Gastrocnemius medialis (tissue), 4 donors: ENCODE data around the gene CSTF2T. TPM values are rescaled to one million over a fixed set of nuclear protein-coding genes. Genes with fewer than 3 reads are reported as not detected.

Experiments used
- ATAC-seq, 2 donors: fragments of 150-250 bp; one replicate each; pipeline ENCODE4 v1.9.1; 2016
- DNase-seq, 2 donors: peaks; one replicate each; pipeline ENCODE4 v3.0.0-alpha.2; 2019
- H3K27ac ChIP-seq, 4 donors: fragments of 200-600 bp; sonication (generic); 1 replicate in 1 of 4; 2 replicates in 3 of 4; pipeline ENCODE4 v1.5.1; 2016 to 2018; ENCODE audit warnings: mild to moderate bottlenecking in 2 of 4, moderate library complexity in 1 of 4
- H3K27me3 ChIP-seq, 3 donors: fragments of 200-600 bp; sonication (generic) in 2 of 3; 1 replicate in 1 of 3; 2 replicates in 2 of 3; pipeline versions ENCODE4 v1.5.1 to v1.6.0; 2016 to 2019; ENCODE audit warnings: mild to moderate bottlenecking in 1 of 3, moderate library complexity in 1 of 3
- H3K36me3 ChIP-seq, 2 donors: fragments of 200-600 bp; sonication (generic) in 1 of 2; one replicate each; pipeline ENCODE4 v1.5.1; 2017 to 2018
- H3K4me1 ChIP-seq, 2 donors: fragments of 200-600 bp; sonication (generic) in 1 of 2; one replicate each; pipeline ENCODE4 v1.5.1; 2016 to 2017; ENCODE audit warnings: mild to moderate bottlenecking in 2 of 2
- H3K4me3 ChIP-seq, 4 donors: fragments of 200-600 bp; sonication (generic) in 3 of 4; 1 replicate in 1 of 4; 2 replicates in 3 of 4; pipeline ENCODE4 v1.5.1; 2016 to 2019; ENCODE audit warnings: mild to moderate bottlenecking in 2 of 4
- H3K9me3 ChIP-seq, 3 donors: fragments of 200-600 bp; sonication (generic) in 2 of 3; 1 replicate in 1 of 3; 2 replicates in 2 of 3; pipeline ENCODE4 v1.5.1; 2016 to 2019
- CTCF ChIP-seq, 5 experiments: fragments of 450-650 bp in 3 of 5; fragments of 200-600 bp in 2 of 5; sonication (generic) in 2 of 5; IDR thresholded peaks in 4 of 5; conservative IDR thresholded peaks in 1 of 5; 1 replicate in 4 of 5; 2 replicates in 1 of 5; pipeline ENCODE4 v1.5.1; 2016 to 2019; ENCODE audit warnings: antibody characterized with exemption in 5 of 5, mild to moderate bottlenecking in 3 of 5, moderate library complexity in 3 of 5
- POLR2A ChIP-seq, 2 donors: fragments of 450-650 bp; IDR thresholded peaks; one replicate each; pipeline ENCODE4 v1.6.1; 2017; ENCODE audit warnings: antibody characterized with exemption in 2 of 2, mild to moderate bottlenecking in 2 of 2, moderate library complexity in 2 of 2
- in situ Hi-C, 4 donors: fragments of 200-750 bp; cut with MboI; loops; one replicate each; pipeline versions ENCODE4 v1.15.0 to v1.8.0; 2017; ENCODE audit warnings: low sequenced_read_pairs in 4 of 4
- intact Hi-C: fragments of 100-400 bp; cut with DNase I; formaldehyde crosslinking; loops from one replicate; pipeline ENCODE4 v1.15.1; 2023; ENCODE audit warnings: low total_unique reads
- total RNA-seq, 4 donors: library from RNA; depleted of rRNA; stranded (reverse); fragments of >200 nt; gene quantifications; one replicate each; pipeline versions ENCODE4 v1.1.0 to v1.2.3, GENCODE V29; 2016

CSTF2T gene
- total RNA-seq, 4 donors from 2014 or later: 11.4 to 22.2 (median 16.3) TPM

GRCh38 chr10:51744235-51745000, 45.0 kb upstream of the CSTF2T start:
- Histone ChIP-seq H3K27me3 (no peaks in the 10 kb centered on the region), H3K9me3 (no peaks in the 10 kb centered on the region), H3K27ac (no peak overlapping the region), H3K4me3 (no peak overlapping the region), H3K36me3 (no peaks in the 10 kb centered on the region), H3K4me1 (no peaks in the 10 kb centered on the region)
- ATAC-seq (no peak), DNase-seq (no peak)
- TF ChIP-seq CTCF (IDR thresholded peaks at IDR 0.05 in 4 of 5, conservative IDR thresholded peaks at IDR 0.05 in 1 of 5) (no peak), POLR2A (IDR thresholded peaks at IDR 0.05) (no peak)
- in situ Hi-C loops: no loop called here
- intact Hi-C loops: no loop called here

- peak in 1 of 2 donors; percentile 30 for ATAC-seq
- no peaks in the 10 kb centered on the region for H3K27me3 ChIP-seq
- H3K4me1 ChIP-seq: no peaks in the 10 kb centered on the region
- no peak overlapping the region for H3K27ac ChIP-seq
- H3K4me3 ChIP-seq: no peak overlapping the region
- TF ChIP-seq CTCF (IDR thresholded peaks at IDR 0.05 in 4 of 5, conservative IDR thresholded peaks at IDR 0.05 in 1 of 5) (no peak), POLR2A (IDR thresholded peaks at IDR 0.05) (no peak)
- H3K9me3 ChIP-seq: no peaks in the 10 kb centered on the region
- DNase-seq: no peak
- intact Hi-C loops (no loop called here), in situ Hi-C loops (no loop called here)
- no peaks in the 10 kb centered on the region for H3K36me3 ChIP-seq
Measured at GRCh38 chr10:51743146-51743545, 43.8 kb upstream of the CSTF2T start.

- Histone ChIP-seq H3K27me3 (no peaks in the 10 kb centered on the region), H3K4me3 (no peak overlapping the region), H3K36me3 (no peaks in the 10 kb centered on the region), H3K27ac (no peak overlapping the region), H3K4me1 (no peaks in the 10 kb centered on the region), H3K9me3 (no peaks in the 10 kb centered on the region)
- in situ Hi-C loops: no loop called here
- TF ChIP-seq POLR2A (IDR thresholded peaks at IDR 0.05) (no peak), CTCF (IDR thresholded peaks at IDR 0.05 in 4 of 5, conservative IDR thresholded peaks at IDR 0.05 in 1 of 5) (no peak)
- intact Hi-C loops: no loop called here
- no peak for DNase-seq
- no peak for ATAC-seq
Measured at GRCh38 chr10:51733057-51733456, 33.7 kb upstream of the CSTF2T start.

GRCh38 chr10:51729822-51730555, 30.6 kb upstream of the CSTF2T start:
- no peaks in the 10 kb centered on the region for H3K36me3 ChIP-seq
- no peak overlapping the region for H3K27ac ChIP-seq
- DNase-seq (no peak), ATAC-seq (no peak)
- no peak overlapping the region for H3K4me3 ChIP-seq
- H3K27me3 ChIP-seq: no peaks in the 10 kb centered on the region
- no peak for TF ChIP-seq POLR2A (IDR thresholded peaks at IDR 0.05)
- no peak for TF ChIP-seq CTCF (IDR thresholded peaks at IDR 0.05 in 4 of 5, conservative IDR thresholded peaks at IDR 0.05 in 1 of 5)
- H3K4me1 ChIP-seq: no peaks in the 10 kb centered on the region
- intact Hi-C loops (no loop called here), in situ Hi-C loops (no loop called here)
- H3K9me3 ChIP-seq: no peaks in the 10 kb centered on the region
